ENCODE data around the gene DCDC2B. TPM values are rescaled to one million over a fixed set of nuclear protein-coding genes. Genes with fewer than 3 reads are reported as not detected.
"Not testable (repeated sequence)": the region's sequence is repeated elsewhere in the genome, so short reads cannot be mapped to it uniquely, and the experiment has no call there.

The DCDC2B gene
- total RNA-seq (2014; rRNA removed; shearing (Covaris generic)) = not detected in 2 replicates

DNA sequence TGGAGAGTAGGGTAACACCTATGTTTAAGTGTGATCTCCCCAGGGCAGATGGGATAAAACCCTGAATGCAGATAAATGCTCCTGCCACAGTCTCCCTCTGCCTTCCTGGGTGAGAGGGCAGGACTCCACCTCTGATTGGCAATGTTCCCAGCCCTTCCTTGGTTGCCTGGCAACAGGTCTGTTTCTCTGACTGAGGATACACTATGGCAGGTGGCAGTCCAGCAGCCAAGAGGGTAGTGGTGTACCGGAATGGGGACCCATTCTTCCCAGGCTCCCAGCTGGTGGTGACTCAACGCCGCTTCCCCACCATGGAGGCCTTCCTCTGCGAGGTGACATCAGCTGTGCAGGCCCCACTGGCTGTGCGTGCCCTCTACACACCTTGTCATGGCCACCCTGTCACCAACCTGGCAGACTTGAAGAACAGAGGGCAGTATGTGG, at the start of gene DCDC2B:
Gene DCDC2B, plus strand, starts transcription at position 199 of the 438 bp plus-strand sequence. Its CDS starts 5 bp downstream, at position 204.
- DNase-seq = no peak
- H3K4me3 ChIP-seq (ENCODE audit: insufficient read depth, low read depth, low read length) = no peak within 1 kb of the TSS
- peaks cover 1% of the 10 kb centered on the region for H3K36me3 ChIP-seq (replicated peaks; ENCODE audit: control insufficient read depth, insufficient read depth, low read length)

DNA sequence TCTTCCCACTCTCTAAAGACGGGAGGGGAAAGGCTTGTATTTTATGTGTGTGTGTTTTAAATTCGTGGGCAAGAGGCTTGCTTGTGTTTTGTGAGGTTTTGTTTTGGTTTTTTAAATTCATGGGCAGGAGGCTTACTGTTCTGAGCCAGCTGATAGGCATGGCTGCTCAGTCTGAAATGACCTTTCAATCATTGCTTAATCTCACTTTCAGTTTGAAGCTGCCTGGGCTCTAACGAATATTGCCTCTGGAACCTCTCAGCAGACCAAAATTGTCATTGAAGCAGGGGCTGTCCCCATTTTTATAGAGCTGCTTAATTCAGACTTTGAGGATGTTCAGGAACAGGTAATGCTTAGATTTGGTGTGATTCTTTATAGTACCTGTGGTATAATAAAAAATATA, 49.7 kb upstream of the DCDC2B start:
- no peak for DNase-seq
- Histone ChIP-seq H3K36me3 (replicated peaks; ENCODE audit: control insufficient read depth, insufficient read depth, low read length) (peaks cover 34% of the 10 kb centered on the region), H3K27me3 (ENCODE audit: control insufficient read depth, insufficient read depth, low read length) (no peaks in the 10 kb centered on the region), H3K4me3 (ENCODE audit: insufficient read depth, low read depth, low read length) (no peak overlapping the region)

More for the DNA sequence above, at the start of gene DCDC2B:
- H3K27me3 ChIP-seq (ENCODE audit: control insufficient read depth, insufficient read depth, low read length) = no peaks in the 10 kb centered on the region; the same call in 1 of the 2 replicates

DNA sequence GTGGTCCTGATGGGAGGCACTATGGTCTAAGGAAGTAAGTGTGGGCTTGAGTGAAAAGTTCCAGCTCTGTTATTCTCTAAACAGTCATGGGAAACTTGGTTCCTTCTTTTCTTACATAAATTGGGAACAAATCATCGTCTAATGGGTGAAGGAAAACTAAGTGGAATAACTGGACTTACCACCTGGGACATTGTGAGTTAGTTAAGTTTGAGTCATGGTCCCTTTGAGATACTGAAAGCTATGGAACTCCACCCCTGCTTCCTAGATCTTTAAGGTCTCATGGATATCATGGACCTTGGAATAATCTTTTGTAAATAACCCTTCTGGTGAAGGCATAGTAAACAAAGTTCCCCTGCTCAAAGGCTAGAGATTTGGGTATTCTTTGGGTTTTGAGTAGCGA, 45.5 kb upstream of the DCDC2B start:
- H3K36me3 ChIP-seq (replicated peaks; ENCODE audit: control insufficient read depth, insufficient read depth, low read length) = peaks cover 36% of the 10 kb centered on the region
- H3K4me3 ChIP-seq (ENCODE audit: insufficient read depth, low read depth, low read length) = no peak overlapping the region
- no peak for DNase-seq
- no peaks in the 10 kb centered on the region for H3K27me3 ChIP-seq (ENCODE audit: control insufficient read depth, insufficient read depth, low read length)

DNA sequence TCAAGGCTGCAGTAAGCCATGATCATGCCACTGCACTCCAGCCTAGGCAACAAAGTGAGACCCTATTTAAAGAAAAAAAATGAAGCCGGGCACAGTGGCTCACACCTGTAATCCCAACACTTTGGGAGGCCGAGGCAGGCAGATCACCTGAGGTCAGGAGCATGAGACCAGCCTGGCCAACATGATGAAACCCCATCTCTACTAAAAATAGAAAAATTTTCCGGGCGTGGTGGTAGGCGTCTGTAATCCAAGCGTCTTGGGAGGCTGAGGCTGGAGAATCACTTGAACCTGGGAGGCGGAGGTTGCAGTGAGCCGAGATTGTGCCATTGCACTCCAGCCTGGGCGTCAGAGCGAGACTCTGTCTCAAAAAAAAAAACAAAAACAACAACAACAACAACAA, 43.3 kb upstream of the DCDC2B start:
- peaks cover 42% of the 10 kb centered on the region for H3K36me3 ChIP-seq (replicated peaks; ENCODE audit: control insufficient read depth, insufficient read depth, low read length)
- H3K4me3 ChIP-seq (ENCODE audit: insufficient read depth, low read depth, low read length); H3K27me3 ChIP-seq (ENCODE audit: control insufficient read depth, insufficient read depth, low read length); DNase-seq: not testable (repeated sequence)

DNA sequence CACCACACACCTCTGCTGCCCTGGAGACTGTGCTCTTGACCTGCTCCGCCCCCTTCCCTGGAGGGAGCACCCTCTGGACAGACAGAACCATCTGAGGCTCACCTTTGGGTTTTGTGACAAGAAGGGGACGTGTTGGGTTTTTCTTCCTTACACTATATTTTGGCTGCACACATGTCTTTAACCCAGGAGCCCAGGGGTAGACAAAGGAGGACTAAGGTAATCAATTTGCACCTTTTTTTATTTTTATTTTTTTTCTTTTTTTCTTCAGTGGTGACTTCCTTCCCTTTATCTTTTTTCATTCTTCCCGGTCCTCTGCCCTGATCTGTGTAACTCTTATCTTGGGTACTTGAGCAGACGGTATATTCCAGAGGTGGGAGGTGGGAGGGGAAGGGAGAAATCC, 37.9 kb upstream of the DCDC2B start:
- Histone ChIP-seq H3K27me3 (ENCODE audit: control insufficient read depth, insufficient read depth, low read length) (no peaks in the 10 kb centered on the region), H3K4me3 (ENCODE audit: insufficient read depth, low read depth, low read length) (no peak overlapping the region), H3K36me3 (replicated peaks; ENCODE audit: control insufficient read depth, insufficient read depth, low read length) (peaks cover 41% of the 10 kb centered on the region)

DNA sequence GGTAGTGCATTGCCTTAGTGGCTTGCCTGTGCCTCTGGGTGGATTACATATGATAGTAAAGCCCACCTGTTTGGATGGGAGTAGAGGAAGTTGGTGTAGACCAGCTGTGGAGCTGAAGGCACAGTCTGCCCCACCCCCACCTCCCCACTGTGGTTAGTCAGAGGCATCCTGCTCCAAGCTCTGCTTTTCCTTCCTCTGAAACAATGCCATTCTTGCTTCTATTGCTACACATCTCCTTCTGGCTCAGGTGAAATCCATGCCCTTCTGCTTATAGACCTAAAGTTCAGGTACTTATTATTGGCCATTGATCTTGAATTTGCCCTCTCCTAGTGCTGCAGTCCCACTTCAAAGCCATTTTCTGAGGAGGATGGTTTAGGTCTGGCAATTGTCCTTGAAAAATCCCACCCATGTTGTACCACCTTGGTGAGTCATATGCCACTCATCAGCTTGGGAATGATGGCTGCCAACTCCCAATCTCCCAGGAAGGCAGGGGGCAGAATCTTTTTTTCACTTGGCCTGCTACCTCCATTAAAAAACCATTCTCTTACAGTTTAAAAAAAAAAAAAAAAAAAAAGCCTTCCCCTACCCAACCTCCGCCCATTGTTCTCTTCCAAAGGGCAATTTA, 36.2 kb upstream of the DCDC2B start:
- Histone ChIP-seq H3K27me3 (ENCODE audit: control insufficient read depth, insufficient read depth, low read length) (no peaks in the 10 kb centered on the region), H3K36me3 (replicated peaks; ENCODE audit: control insufficient read depth, insufficient read depth, low read length) (peaks cover 32% of the 10 kb centered on the region), H3K4me3 (ENCODE audit: insufficient read depth, low read depth, low read length) (no peak overlapping the region)
- DNase-seq = no peak

More for the DNA sequence above, 37.9 kb upstream of the DCDC2B start:
- no peak for DNase-seq

DNA sequence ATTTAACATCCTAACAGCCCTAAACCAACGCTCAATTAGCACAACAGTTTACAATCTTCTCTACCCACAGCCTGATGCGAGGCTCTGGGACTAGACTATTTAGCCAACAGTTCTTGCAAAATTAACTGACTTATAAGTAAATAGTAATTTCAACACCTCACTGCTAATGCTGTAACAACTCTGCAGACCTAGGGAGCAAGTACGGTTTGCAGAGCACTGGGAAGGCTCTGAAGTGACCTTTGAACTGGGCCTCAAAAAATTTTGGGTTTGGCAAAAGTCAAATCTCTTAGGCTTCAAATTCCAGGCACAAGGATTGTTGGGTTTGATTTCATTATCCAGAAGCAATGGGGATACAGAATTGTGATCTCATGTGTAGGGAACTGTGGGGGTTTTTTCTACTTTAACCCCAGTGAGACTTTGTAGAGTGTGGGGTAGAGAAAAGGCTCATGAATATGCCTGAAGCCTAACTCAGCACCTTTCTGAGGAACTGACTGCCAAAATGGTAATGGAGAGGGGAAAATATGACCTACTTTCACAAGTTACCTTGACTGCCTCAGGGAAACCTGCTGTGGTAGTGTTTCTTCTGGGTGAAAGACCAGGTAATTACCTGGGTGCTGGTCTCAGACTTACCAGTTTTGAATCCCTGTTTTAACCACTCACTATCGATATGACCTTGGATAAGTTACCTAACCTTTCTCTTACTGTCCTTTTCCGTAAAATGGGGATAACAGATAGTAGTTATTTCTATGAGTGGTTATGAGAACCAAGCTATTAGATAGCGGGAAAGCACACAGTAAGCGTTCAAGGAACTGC, 30.3 kb upstream of the DCDC2B start:
- no peak overlapping the region; the same call in 1 of the 2 replicates for H3K4me3 ChIP-seq (ENCODE audit: insufficient read depth, low read depth, low read length)
- peaks cover 11% of the 10 kb centered on the region for H3K36me3 ChIP-seq (replicated peaks; ENCODE audit: control insufficient read depth, insufficient read depth, low read length)
- no peaks in the 10 kb centered on the region for H3K27me3 ChIP-seq (ENCODE audit: control insufficient read depth, insufficient read depth, low read length)

DNA sequence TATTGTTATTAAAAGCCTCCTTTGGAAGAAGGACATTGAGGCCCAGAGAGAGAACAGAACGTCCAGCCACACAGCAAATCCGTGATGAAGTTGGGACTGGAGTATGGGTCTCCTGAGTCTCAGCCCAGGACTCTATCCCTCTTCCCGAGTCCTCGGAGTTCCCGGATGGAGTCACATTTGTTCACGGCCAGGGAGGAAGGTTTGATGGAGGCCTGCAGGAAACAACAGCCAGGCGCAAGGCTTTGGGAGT, 29.8 kb upstream of the DCDC2B start:
- DNase-seq = no peak
- H3K4me3 ChIP-seq (ENCODE audit: insufficient read depth, low read depth, low read length) = peak overlapping the region; percentile 75
- peaks cover 13% of the 10 kb centered on the region for H3K36me3 ChIP-seq (replicated peaks; ENCODE audit: control insufficient read depth, insufficient read depth, low read length)
- no peaks in the 10 kb centered on the region for H3K27me3 ChIP-seq (ENCODE audit: control insufficient read depth, insufficient read depth, low read length)

More for the DNA sequence above, 30.3 kb upstream of the DCDC2B start:
- no peak for DNase-seq

DNA sequence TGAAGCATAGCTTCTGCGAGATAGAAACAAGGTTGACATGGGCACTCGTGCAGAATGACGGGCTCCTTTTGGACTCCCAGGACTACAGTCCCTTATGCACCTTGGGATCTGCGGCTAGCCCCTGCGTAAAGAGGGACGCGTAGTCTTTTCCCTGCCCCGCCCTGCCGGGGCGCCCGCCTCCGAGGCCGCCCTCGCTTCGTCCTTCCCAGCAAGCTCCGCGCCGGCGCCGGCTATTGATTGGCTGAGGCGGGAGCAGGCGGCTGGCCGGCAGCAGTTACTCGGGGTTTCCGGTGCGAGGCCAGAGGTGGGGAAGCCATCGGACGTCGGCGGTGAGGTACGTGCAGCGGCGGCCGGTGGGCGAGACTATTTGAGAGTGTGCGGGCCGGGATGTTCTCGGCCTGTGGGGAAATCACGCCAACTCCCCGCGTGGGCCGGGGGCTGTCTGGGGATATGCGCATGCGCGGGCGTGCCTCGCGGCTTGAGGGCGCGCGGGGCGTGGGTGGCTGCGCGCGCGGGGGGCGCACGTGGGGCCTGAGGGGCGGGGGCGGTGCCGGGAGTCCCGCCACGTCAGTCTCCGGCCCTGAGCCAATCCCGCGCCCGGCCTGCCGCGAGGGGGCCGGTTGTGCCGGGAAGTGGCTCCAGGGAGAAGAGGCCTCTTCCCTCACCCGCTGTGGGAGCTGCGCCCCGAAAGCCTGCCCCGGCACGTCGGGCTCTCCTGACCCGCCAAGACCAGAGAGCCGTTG, 29.3 kb upstream of the DCDC2B start, which contains the start of gene TXLNA:
Gene TXLNA, plus strand, starts transcription at position 233 of the 743 bp plus-strand sequence. CDS start 671 bp downstream, outside the sequence.
- peak; percentile 98 for DNase-seq
- Histone ChIP-seq H3K27me3 (ENCODE audit: control insufficient read depth, insufficient read depth, low read length) (no peaks in the 10 kb centered on the region), H3K36me3 (replicated peaks; ENCODE audit: control insufficient read depth, insufficient read depth, low read length) (peaks cover 15% of the 10 kb centered on the region), H3K4me3 (ENCODE audit: insufficient read depth, low read depth, low read length) (peak within 1 kb of the TSS; percentile 75)

DNA sequence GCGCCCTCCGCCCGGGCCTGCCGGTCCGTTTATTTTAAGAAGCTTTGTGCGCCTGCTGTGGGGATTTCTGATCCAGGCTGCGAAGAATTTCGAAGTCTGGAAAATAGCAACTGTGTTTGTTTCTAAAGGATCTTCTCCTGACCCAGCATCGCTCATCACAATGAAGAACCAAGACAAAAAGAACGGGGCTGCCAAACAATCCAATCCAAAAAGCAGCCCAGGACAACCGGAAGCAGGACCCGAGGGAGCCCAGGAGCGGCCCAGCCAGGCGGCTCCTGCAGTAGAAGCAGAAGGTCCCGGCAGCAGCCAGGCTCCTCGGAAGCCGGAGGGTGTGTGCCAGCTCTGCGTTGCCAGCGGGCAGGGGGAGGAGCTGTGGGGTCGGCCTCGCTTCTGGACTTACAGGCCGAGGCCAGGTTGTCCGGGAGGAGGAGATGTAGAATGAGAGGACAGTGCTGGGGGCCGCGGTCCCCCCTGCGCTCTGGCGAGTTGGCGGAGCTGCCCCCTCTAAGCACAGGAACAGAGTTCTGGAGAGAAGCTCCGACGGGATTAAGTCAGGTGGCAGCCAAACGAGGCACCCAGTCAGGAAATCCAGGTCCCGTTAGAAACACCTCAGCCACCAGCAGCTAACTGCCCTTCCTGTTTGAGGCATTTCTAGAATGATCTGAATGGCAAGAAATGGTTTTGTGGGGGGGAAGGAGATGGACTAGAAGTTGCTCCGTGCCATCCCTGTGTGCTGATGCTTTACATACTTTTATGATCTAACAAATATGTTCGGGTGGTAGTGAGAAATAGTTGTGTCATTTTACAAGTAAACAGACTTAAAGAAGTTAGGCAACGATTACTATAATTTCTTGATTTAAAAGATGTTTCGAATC, 28.5 kb upstream of the DCDC2B start:
- Histone ChIP-seq H3K4me3 (ENCODE audit: insufficient read depth, low read depth, low read length) (peak overlapping the region; percentile 75), H3K27me3 (ENCODE audit: control insufficient read depth, insufficient read depth, low read length) (no peaks in the 10 kb centered on the region)
- peak; percentile 87 for DNase-seq

DNA sequence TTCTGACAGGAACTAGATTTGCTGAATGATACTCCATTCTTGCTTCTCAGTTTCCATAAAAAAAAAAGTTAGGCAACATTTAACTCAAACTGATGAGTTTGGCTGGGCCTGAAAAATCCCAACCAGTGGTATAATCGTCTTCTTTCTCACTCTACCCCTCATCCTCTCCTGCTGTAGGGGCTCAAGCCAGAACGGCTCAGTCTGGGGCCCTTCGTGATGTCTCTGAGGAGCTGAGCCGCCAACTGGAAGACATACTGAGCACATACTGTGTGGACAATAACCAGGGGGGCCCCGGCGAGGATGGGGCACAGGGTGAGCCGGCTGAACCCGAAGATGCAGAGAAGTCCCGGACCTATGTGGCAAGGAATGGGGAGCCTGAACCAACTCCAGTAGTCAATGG, 27.8 kb upstream of the DCDC2B start:
- DNase-seq = no peak
- no peaks in the 10 kb centered on the region for H3K27me3 ChIP-seq (ENCODE audit: control insufficient read depth, insufficient read depth, low read length)
- peak overlapping the region; percentile 75; the same call in 1 of the 2 replicates for H3K4me3 ChIP-seq (ENCODE audit: insufficient read depth, low read depth, low read length)
- peaks cover 19% of the 10 kb centered on the region for H3K36me3 ChIP-seq (replicated peaks; ENCODE audit: control insufficient read depth, insufficient read depth, low read length)

More for the DNA sequence above, 28.5 kb upstream of the DCDC2B start:
- H3K36me3 ChIP-seq (replicated peaks; ENCODE audit: control insufficient read depth, insufficient read depth, low read length) = peaks cover 19% of the 10 kb centered on the region

DNA sequence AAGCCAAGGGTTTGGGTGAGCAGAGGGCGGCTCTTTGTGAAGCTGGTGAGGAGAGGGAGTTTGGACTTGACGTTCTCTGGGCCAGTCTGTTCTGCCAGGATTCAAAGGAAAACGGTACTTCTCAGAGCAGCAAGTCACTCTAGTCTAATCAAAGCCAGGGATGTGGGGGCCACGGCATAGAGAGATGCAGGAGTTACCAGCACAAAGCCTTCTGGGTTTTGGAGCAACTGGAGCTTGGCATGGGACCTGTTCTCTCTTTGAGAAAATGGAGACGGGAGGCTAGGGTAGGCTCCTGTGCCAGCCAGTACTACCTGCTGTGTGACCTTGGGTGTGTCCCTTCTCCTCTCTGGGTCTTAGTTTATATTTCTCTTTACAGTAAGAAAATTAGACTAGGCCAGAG, 27.3 kb upstream of the DCDC2B start:
- Histone ChIP-seq H3K27me3 (ENCODE audit: control insufficient read depth, insufficient read depth, low read length) (no peaks in the 10 kb centered on the region), H3K4me3 (ENCODE audit: insufficient read depth, low read depth, low read length) (no peak overlapping the region), H3K36me3 (replicated peaks; ENCODE audit: control insufficient read depth, insufficient read depth, low read length) (peaks cover 23% of the 10 kb centered on the region)
- no peak for DNase-seq

DNA sequence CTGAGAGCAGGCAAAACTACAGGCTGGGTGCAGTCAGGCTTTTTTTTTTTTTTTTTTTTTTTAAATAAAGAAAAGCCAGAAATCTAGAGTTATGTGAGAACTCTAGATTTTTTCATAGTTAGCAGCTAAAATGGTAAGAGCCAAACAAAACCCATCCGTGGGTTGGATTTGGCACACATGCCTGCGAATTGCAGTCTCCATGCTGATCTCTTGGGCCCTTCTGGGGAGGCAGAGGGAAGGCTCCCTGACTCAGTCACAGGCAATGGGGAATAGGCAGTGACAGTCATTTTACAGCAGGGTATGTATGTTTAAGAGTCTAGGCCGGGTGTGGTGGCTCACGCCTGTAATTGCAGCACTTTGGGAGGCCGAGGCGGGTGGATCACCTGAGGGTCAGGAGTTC, 26.8 kb upstream of the DCDC2B start:
- peaks cover 26% of the 10 kb centered on the region for H3K36me3 ChIP-seq (replicated peaks; ENCODE audit: control insufficient read depth, insufficient read depth, low read length)
- no peak overlapping the region for H3K4me3 ChIP-seq (ENCODE audit: insufficient read depth, low read depth, low read length)
- H3K27me3 ChIP-seq (ENCODE audit: control insufficient read depth, insufficient read depth, low read length) = no peaks in the 10 kb centered on the region
- DNase-seq = no peak

DNA sequence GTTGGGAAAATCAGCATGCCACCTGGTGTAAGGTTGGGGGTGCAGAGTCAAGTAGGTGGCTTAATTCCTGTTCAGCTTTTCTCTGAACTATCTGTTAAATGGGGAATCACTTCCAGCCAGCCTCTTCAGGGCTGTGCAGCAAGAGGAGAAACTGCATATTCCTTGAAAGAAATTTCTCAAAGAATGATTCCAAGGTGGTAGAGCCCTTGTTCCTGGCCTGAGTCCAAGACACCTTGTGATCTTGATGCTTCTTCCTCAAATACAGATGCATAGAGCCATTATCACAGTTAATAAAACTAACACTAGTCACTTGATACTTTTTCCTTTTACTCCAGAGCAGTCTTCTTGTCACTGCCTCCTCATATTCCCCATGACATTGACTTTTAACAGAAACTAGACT, 24.2 kb upstream of the DCDC2B start:
- no peak for DNase-seq
- Histone ChIP-seq H3K27me3 (ENCODE audit: control insufficient read depth, insufficient read depth, low read length) (no peaks in the 10 kb centered on the region), H3K36me3 (replicated peaks; ENCODE audit: control insufficient read depth, insufficient read depth, low read length) (peaks cover 44% of the 10 kb centered on the region), H3K4me3 (ENCODE audit: insufficient read depth, low read depth, low read length) (no peak overlapping the region)
